Stomach (tissue), 9 donors: ENCODE data around the gene CAVIN2. TPM values are rescaled to one million over a fixed set of nuclear protein-coding genes. Genes with fewer than 3 reads are reported as not detected.

Experiments
- DNase-seq, 2 donors: peaks; one replicate each; pipeline versions ENCODE4 v3.0.0 to v3.0.0-alpha.2; 2013 to 2019
- H3K27ac ChIP-seq, 5 donors: fragments of 200-600 bp in 4 of 5; sonication (generic) in 4 of 5; one replicate each; pipeline ENCODE4 v1.5.1; 2013 to 2019; ENCODE audit warnings: mild to moderate bottlenecking in 1 of 5, moderate library complexity in 1 of 5
- H3K27me3 ChIP-seq, 3 donors: fragments of 200-600 bp; sonication (generic); one replicate each; pipeline ENCODE4 v1.5.1; 2017 to 2019; ENCODE audit warnings: mixed run types in 1 of 3
- H3K36me3 ChIP-seq, 4 donors: fragments of 200-600 bp; sonication (generic); 1 replicate in 3 of 4; 2 replicates in 1 of 4; pipeline ENCODE4 v1.5.1; 2016 to 2019
- H3K4me1 ChIP-seq, 4 donors: fragments of 200-600 bp; sonication (generic); one replicate each; pipeline ENCODE4 v1.5.1; 2016 to 2019
- H3K4me3 ChIP-seq, 4 donors: fragments of 200-600 bp; sonication (generic) in 3 of 4; one replicate each; pipeline ENCODE4 v1.5.1; 2016 to 2019; ENCODE audit warnings: mild to moderate bottlenecking in 1 of 4
- H3K9me3 ChIP-seq, 4 donors: fragments of 200-600 bp; sonication (generic); one replicate each; pipeline ENCODE4 v1.5.1; 2016 to 2019
- CTCF ChIP-seq, 7 experiments: fragments of 450-650 bp in 4 of 7; fragments of 200-600 bp in 3 of 7; sonication (generic) in 3 of 7; IDR thresholded peaks; one replicate each; pipeline ENCODE4 v1.5.1; 2016 to 2019; ENCODE audit warnings: antibody characterized with exemption in 7 of 7, control low read depth in 2 of 7, mild to moderate bottlenecking in 1 of 7
- EP300 ChIP-seq: sonication (generic); formaldehyde crosslinking; IDR thresholded peaks from one replicate; pipeline ENCODE4 v1.6.1; 2017; ENCODE audit warnings: antibody characterized with exemption
- POLR2A ChIP-seq, 4 donors: fragments of 450-650 bp; IDR thresholded peaks; one replicate each; pipeline ENCODE4 v1.6.1; 2016; ENCODE audit warnings: antibody characterized with exemption in 4 of 4, control low read depth in 2 of 4, mild to moderate bottlenecking in 1 of 4, moderate library complexity in 1 of 4
- POLR2AphosphoS5 ChIP-seq, 3 donors: sonication (generic); formaldehyde crosslinking; IDR thresholded peaks; one replicate each; pipeline ENCODE4 v1.6.1; 2016; ENCODE audit warnings: antibody characterized with exemption in 3 of 3
- WGBS, 5 donors: extraction: QIAGEN DNeasy Blood & Tissue Kit in 3 of 5; methylation state at CpG; one replicate each; pipeline versions ENCODE4 v1.1.5 to v1.1.7; 2013 to 2018; 5-methylcytosine and 5-hydroxymethylcytosine counted together
- intact Hi-C: fragments of 100-400 bp; cut with DNase I; formaldehyde crosslinking; loops from one replicate; pipeline ENCODE4 v1.15.1; 2023; ENCODE audit warnings: low total_unique reads
- polyA plus RNA-seq, 3 donors: library from polyadenylated mRNA; stranded (reverse); fragments of 200-250 nt; gene quantifications; one replicate each; pipeline ENCODE4 v1.2.3, GENCODE V29; 2013
- total RNA-seq, 5 donors: library from RNA; depleted of rRNA; stranded (reverse); fragments of >200 nt; gene quantifications; one replicate each; pipeline versions ENCODE4 v1.1.0 to v1.2.3, GENCODE V29; 2014 to 2016
- donor health status: healthy with polysubstance abuse.
- donor health status: Bipolar disorder and iron deficiency.
- donor health status: healthy.

Gene CAVIN2
- total and polyA plus RNA-seq, 8 donors, result 5.8 to 46.3 (median 13.7) TPM

DNA sequence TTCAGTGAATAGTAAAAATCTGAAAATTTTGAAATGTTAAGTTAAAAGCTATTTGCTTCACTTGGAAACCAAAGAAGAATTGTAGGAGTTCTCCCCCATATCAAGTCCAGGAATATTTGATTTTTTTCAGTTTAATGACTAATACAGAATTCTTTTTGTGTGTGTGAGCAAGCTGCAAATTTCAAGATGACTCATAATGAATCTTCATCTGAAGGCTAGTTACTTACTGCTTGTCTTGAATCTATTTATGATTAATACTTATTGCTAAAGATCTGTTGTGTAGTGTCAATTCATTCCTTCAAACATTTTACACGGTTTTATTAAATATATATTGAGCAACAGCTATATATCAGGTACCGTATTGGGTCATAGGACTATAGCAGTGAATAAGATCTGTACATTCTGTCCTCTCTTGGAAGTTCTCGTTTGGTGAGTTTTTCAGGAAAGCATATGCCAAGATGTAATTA lies 47.8 kb upstream of the CAVIN2 start:
- WGBS, 5 donors, result 43 to 61% (median 47%) methylated on average over 3 of the region's 3 CpGs
- Histone ChIP-seq H3K27me3 (no peaks in the 10 kb centered on the region), H3K4me1 (peaks cover 0 to 4% (median 0%) of the 10 kb centered on the region in 4 donors), H3K27ac (no peak overlapping the region), H3K4me3 (no peak overlapping the region), H3K9me3 (no peaks in the 10 kb centered on the region), H3K36me3 (no peaks in the 10 kb centered on the region)
- intact Hi-C loops, result no loop called here
- DNase-seq, result no peak
- no peak for TF ChIP-seq POLR2AphosphoS5 (IDR thresholded peaks at IDR 0.05)
- no peak for TF ChIP-seq CTCF (IDR thresholded peaks at IDR 0.05)
- TF ChIP-seq POLR2A (IDR thresholded peaks at IDR 0.05), result no peak
- no peak for TF ChIP-seq EP300

DNA sequence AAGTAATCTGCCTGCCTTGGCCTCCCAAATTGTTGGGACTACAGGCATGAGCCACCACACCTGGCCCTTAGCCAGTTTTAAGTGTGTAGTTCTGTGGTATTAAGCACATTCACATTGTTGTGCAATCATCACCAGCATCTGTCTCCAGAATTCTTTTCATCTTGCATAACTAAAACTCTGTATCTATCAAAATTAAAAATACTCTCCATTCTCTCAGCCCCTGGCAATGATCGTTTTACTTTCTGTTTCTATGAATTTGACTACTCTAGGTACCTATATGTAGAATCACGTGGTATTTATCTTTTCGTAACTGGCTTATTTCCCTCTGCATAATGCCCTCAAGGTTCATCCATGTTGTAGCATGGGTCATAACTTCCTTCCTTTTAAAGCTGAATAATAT lies 45.5 kb upstream of the CAVIN2 start:
- Histone ChIP-seq H3K27me3 (no peaks in the 10 kb centered on the region), H3K36me3 (no peaks in the 10 kb centered on the region), H3K4me1 (no peaks in the 10 kb centered on the region), H3K4me3 (no peak overlapping the region), H3K27ac (no peak overlapping the region), H3K9me3 (no peaks in the 10 kb centered on the region)
- TF ChIP-seq POLR2A (IDR thresholded peaks at IDR 0.05), result no peak
- no peak for TF ChIP-seq EP300
- no peak for TF ChIP-seq CTCF (IDR thresholded peaks at IDR 0.05)
- no peak for TF ChIP-seq POLR2AphosphoS5 (IDR thresholded peaks at IDR 0.05)
- DNase-seq, result no peak
- 77 to 89% (median 82%) methylated on average over 3 of the region's 3 CpGs for WGBS, 5 donors
- intact Hi-C loops, result no loop called here

GRCh38 chr2:191891656-191892055 lies 44.8 kb upstream of the CAVIN2 start:
- Histone ChIP-seq H3K9me3 (no peaks in the 10 kb centered on the region), H3K4me1 (no peaks in the 10 kb centered on the region), H3K27me3 (no peaks in the 10 kb centered on the region), H3K4me3 (no peak overlapping the region), H3K27ac (no peak overlapping the region), H3K36me3 (no peaks in the 10 kb centered on the region)
- 84 to 96% (median 91%) methylated on average over 5 of the region's 5 CpGs for WGBS, 5 donors
- TF ChIP-seq POLR2AphosphoS5 (IDR thresholded peaks at IDR 0.05) (no peak), EP300 (no peak)
- intact Hi-C loops, result no loop called here
- DNase-seq, result no peak

DNA sequence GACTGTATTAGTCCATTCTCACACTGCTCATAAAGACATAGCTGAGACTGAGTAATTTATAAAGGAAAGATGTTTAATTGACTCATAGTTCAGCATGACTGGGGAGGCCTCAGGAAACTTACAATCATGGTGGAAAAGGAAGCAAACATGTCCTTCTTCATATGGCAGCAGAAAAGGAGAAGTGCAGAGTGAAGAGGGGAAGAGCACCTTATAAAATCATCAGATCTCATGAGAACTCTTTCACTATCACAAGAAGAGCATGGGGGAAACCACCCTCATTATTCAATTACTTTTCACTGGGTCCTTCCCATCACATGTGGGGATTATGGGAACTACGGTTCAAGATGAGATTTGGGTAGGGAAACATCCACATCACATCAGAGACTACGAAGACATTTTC lies 43.0 kb upstream of the CAVIN2 start:
- no peak for DNase-seq
- WGBS, 5 donors, result 87 to 95% (median 93%) methylated on average over 2 of the region's 2 CpGs
- intact Hi-C loops, result no loop called here

More for the DNA sequence above, 43.0 kb upstream of the CAVIN2 start:
- H3K4me1 ChIP-seq, result peaks cover 0 to 8% (median 2%) of the 10 kb centered on the region in 4 donors
- no peaks in the 10 kb centered on the region for H3K36me3 ChIP-seq
- no peak overlapping the region for H3K4me3 ChIP-seq
- no peaks in the 10 kb centered on the region for H3K9me3 ChIP-seq
- no peak overlapping the region for H3K27ac ChIP-seq
- no peak for TF ChIP-seq POLR2AphosphoS5 (IDR thresholded peaks at IDR 0.05)
- no peak for TF ChIP-seq POLR2A (IDR thresholded peaks at IDR 0.05)
- no peak for TF ChIP-seq EP300
- TF ChIP-seq CTCF (IDR thresholded peaks at IDR 0.05), result no peak
- no peaks in the 10 kb centered on the region for H3K27me3 ChIP-seq
